Measurements from ENCODE around the gene D2HGDH.
A peak's percentile ranks its signal among the peaks of the same experiment; 100 is the strongest.
"Not testable (repeated sequence)": the region's sequence is repeated elsewhere in the genome, so short reads cannot be mapped to it uniquely, and the experiment has no call there.

D2HGDH gene

DNA sequence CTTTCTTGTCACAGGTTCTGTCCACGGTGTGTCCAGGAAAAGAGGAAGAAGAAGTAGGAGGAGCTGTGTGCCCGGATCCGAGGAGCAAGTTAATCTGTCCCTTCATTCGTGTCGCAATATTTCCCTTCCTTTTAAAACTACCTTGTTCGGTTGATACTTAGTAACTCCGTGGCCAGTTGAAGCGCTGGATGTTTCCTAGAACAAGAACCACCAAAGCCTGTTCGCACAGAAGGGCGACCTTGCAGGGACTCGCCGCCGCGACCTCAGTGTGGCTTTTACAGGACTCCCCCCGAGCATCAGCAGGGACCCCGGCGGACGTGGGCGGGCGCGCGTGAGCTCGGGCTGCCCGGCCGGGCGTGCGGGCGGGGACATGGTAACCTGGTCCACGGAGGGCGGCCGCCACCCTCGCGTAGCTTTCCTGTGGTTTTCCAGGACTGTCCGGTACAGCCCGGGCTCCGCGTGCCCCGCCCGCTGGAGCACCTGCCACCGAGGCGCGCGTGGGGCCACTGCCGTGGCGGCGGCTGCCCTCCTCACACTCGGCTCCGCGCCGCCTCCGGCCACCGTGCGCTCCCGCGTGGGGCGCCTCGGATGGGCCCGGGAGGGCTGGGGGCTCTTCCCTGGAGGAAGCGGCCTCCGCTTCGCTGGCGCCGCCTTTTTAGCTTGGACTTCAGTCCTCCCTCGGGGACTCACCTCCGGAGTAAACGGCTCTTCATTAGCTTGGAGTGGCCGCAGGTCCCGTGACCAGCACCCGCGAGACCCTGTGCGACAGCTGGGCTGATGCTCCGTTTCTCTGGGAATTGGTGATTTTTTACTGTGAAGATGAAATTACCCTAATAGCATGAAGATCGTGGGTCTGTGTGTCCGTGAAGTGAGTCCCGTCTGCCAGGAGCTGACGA is 9.2 kb upstream of the D2HGDH start:
- no peak for DNase-seq (ENCODE audit: low read depth, low spot score)

GRCh38 chr2:241726459-241726858 is 8.0 kb upstream of the D2HGDH start:
- DNase-seq (ENCODE audit: low read depth, low spot score) = no peak

DNA sequence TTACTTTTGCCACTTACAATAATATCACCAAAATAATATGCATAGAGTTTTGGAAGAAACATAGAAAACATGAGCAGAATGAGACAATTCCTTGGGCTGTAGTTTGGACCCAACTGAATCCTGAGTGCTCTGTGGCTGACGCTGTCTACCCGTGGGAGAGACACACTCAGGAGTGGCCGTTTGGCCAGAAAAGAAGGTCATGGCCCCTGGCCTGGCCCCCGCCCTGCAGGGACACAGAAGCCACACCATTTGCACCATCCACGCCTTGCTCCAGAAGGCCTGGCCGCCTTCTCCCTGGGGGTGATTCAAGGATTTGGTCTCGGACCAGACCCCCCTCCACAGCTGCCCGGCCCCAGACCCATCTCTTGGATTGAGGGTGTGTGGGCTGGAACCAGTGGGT is 6.4 kb upstream of the D2HGDH start:
- DNase-seq (ENCODE audit: low read depth, low spot score) = no peak

- DNase-seq (ENCODE audit: low read depth, low spot score) = no peak
These were observed 5.8 kb upstream of the D2HGDH start for GRCh38 chr2:241728627-241729026.

GRCh38 chr2:241729868-241730267 is 4.6 kb upstream of the D2HGDH start:
- no peak for DNase-seq (ENCODE audit: low read depth, low spot score)

DNA sequence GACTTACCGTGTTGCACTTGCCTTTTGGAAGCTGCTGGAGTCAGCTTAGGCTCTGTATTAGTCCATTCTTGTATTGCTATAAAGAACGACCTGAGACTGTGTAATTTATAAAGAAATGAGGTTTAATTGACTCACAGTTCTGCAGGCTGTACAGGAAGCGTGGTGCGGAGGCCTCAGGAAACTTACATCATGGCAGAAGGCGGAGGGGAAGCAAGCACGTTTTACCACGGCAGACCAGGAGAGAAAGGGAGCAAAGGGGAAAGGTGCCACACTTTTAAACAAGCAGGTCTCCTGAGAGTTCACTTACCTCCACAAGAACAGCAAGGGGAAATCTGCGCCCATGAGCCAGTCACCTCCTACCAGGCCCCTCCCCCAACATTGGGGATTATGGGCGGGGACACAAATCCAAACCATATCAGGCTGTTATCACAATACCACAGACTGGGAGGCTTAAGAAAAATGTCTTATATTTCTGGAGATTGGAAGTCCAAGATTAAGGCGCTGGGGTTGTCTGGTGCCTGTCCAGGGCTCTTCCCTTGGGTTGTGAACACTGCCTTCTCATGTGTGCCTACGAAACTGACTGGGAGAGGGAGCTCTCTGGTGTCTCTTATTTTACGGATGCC is 3.6 kb upstream of the D2HGDH start:
- no peak for DNase-seq (ENCODE audit: low read depth, low spot score)

- peak; percentile 42 for DNase-seq (ENCODE audit: low read depth, low spot score)
These were observed 1.8 kb upstream of the D2HGDH start for GRCh38 chr2:241732513-241733186.

DNA sequence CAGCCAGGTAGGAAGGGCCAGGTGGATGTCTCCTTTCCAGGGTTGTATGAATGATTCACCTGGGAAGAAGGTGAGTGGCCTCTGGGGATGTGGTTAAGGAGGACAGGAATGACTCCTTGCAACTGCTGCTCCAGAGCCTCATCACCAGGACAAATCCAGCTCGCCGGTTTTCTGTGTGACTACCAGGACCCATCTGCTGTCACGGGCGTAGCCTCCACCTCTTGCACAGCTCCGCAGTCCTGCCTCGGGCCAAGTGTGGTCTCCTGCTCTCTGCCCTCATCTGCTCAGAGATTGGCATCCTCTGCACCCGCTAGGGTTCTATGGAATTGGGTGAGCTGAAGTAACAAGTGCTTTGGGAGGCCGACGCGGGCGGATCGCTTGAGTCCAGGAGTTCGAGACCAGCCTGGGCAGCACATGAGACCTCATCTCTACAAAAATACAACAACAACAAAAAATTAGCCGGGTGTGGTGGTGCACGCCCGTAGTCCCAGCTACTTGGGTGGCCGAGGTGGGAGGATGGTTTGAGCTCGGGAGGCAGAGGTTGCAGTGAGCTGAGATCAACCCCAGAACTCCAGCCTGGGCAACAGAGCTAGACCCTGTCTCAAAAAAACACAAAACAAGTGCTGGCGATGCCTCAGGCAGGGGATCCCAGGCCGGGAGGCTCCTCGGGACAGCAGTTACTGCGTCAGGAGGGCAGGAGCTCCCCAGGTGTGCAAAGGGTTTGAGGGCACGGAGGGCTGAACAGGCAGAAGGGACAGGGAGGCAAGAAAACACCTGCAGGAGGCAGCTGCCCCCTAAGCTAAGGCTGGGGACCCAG is 831 bp upstream of the D2HGDH start:
- no peak for DNase-seq (ENCODE audit: low read depth, low spot score)

GRCh38 chr2:241734208-241734466 is 293 bp upstream of the D2HGDH start:
- no peak for DNase-seq (ENCODE audit: low read depth, low spot score)

- DNase-seq (ENCODE audit: low read depth, low spot score) = no peak
These were observed 1.7 kb downstream of the D2HGDH start for GRCh38 chr2:241736111-241736510.

DNA sequence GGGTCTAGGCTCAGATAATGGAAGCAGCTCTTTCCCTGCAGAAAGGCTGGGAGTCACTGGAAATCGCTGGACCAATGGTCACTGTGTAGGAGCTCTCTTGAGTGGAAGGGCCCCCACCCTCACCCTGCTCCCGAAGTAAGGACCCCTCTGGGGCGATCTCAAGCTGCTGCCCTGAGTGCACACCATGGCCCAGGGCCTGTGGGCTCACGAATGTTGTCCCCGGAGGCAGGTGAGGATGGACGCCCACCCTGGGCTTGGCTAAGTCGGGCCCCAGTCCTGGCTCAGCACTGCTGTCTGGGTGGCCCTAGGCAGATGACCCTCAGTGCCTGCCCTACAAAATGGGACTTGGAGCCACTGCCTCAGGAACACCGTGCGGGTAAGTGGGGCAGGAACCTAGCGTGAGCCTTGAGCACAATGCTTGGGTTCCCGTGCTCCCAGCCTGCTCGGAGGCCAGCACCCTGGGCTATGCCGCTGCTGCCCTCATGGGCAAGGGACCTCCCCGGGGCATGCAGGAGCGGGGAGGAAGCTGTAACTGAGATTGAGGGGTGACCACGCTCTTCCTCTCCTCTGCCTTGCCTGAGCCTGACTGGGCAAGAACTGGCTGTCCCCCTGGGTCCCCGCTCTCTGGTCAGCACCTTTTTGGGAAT is 3.7 kb downstream of the D2HGDH start:
- no peak for DNase-seq (ENCODE audit: low read depth, low spot score)

- no peak for DNase-seq (ENCODE audit: low read depth, low spot score)
These were observed 4.7 kb downstream of the D2HGDH start for GRCh38 chr2:241739177-241739576.

DNA sequence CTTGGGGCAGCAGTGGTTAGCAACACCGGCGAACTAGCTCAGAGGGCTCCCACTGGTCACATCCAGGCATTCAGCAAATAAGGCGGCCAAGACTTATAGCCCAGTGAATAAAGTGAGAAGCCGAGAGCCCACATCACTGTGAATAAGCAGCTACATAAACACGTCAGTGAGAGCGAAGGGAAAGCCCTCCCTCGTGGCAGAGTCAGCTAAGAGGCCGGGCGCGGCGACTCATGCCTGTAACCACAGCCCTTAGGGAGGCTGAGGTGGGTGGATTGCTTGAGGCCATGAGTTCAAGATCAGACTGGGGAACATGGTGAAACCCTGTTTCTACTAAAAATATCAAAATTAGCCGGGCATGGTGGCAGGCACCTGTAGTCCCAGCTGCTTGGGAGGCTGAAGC is 5.2 kb downstream of the D2HGDH start:
- peak; percentile 37 for DNase-seq (ENCODE audit: low read depth, low spot score)

DNA sequence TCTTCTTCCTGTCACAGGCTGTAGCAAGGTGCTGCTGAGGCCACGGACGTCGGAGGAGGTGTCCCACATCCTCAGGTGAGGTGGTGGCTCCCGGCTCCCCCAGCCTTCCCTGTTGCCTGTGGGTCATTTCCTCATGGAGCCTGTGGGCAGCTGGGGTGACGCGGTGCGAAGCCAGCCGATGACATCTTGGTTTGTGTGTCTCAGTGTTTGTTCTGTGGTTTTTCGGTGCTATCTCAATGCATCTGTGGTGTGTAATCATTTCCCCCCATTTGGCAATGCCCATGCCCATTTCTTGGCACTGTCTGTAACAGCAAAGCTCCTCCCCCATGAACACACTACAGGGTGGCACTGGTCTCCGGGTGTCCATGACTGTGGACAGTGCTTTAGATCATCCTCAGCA is 6.6 kb downstream of the D2HGDH start:
- DNase-seq (ENCODE audit: low read depth, low spot score) = peak; percentile 41

DNA sequence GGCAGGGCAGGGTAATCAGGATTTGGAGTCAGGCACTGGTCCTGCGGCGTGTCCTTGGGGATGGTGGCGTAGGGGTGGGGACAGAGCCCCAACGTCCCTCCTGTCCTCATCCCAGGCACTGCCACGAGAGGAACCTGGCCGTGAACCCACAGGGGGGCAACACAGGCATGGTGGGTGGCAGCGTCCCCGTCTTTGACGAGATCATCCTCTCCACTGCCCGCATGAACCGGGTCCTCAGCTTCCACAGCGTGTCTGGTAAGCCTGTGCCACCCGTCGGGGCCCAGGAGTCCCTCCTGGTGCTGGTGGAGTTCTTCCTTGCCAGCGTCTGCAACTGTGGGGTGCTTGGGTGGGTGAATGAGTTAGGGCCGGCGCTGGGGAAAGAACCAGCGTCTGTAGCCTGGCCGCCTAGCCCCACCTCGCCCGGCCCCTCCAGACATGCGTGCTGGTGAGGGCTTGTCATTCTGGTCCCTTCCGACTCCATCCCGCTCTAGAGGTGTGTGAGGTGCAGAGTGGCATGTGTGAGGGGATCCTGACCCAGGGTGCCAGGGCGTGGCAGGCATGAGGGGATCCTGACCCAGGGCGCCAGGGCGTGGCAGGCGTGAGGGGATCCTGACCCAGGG is 8.0 kb downstream of the D2HGDH start:
- no peak for DNase-seq (ENCODE audit: low read depth, low spot score)

- DNase-seq (ENCODE audit: low read depth, low spot score) = not testable (repeated sequence)
These were observed 8.6 kb downstream of the D2HGDH start for GRCh38 chr2:241743008-241743407.

- DNase-seq (ENCODE audit: low read depth, low spot score) = no peak
These were observed 9.2 kb downstream of the D2HGDH start for GRCh38 chr2:241743620-241744019.

DNA sequence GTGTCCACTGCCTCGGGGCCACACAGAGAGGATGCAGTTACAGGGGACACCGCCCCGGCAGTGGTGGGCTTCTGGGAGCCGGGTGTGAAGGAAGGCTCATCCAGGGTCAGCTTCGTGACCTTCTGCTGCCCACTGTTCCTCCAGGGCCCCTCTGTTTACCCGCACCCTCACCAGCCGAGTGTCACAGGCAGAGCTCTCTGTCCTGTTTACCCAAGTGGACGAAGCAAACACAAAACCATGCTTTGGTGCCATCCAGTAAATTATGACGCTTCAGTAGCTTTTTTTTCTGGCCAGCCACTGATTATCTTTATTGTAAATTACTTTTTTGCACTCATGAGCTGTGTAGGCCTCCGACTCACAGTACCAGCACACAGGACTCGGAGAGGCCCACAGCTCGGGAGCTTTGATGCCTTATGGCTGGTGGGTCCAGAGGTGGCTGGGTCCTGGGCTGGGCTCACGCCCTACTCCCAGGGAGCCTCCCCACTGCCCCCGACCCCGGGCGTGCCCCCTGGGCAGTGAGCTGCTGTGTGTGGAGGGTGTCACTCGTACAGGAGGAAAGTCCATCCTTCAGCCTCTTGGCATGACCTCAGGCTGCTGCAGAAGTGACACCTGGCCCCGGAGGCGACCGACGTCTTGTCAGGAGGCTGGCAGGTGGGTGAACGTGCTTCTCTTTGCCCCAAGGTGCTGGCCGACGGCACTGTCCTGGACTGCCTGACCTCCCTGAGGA is 9.8 kb downstream of the D2HGDH start:
- no peak for DNase-seq (ENCODE audit: low read depth, low spot score)

- DNase-seq (ENCODE audit: low read depth, low spot score) = no peak
These were observed 10.8 kb downstream of the D2HGDH start for GRCh38 chr2:241745276-241745675.

DNA sequence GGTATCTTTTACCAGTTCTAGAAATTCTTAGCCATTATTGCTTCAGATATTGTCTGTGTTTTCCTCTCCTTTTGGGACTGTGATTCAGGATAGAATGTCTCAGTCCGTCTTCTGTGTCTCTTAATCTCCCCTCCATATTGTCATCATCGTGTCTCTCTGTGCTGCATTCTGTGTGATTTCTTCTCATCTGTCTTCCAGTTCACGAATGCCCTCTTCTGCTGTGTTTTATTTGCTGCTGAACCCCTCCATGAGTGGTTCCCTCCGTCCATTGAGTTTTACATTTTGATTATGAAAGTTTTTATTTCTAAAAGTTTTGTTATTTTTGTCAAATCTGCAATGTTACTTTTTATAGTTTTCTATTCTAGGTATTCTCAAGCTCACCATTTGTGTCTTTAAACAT is 11.7 kb downstream of the D2HGDH start:
- no peak for DNase-seq (ENCODE audit: low read depth, low spot score)
